ENCODE results near the gene TMEM212. TPM values are rescaled to one million over a fixed set of nuclear protein-coding genes. Genes with fewer than 3 reads are reported as not detected.

Gene TMEM212
- total and polyA plus RNA-seq, 7 donors = not detected

DNA sequence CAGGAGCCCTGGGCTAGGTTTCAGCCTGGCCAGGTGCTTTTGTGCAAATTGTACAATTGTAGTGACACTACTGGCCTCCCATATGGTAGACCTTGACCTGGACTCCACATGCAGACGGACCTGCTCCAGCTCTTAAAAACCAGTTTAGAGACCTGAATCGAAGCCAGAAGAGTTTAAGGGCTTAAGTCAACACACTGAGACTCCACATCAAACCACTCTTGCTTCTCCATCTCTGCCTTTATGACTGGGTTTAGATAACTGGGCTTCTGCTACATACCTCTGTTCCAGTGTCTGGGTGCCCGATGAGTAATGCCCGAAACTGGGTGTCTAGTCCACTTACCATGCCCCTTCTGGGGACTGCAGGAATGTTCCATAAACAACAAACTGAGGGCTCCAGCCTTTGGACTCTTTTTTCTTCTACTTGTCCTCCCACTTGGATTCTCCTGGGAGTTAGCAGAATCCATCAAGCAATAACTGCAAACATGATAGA, 32.8 kb downstream of the TMEM212 start:
- Histone ChIP-seq H3K9me3 (no peaks in the 10 kb centered on the region), H3K27me3 (no peaks in the 10 kb centered on the region), H3K4me1 (peaks cover 0 to 58% (median 53%) of the 10 kb centered on the region in 4 donors), H3K27ac (peak overlapping the region; percentile 18 to 75 (median 68)), H3K4me3 (no peak overlapping the region), H3K36me3 (no peaks in the 10 kb centered on the region)
- DNase-seq = no peak
- TF ChIP-seq POLR2A (IDR thresholded peaks at IDR 0.05) (no peak), EP300 (IDR thresholded peaks at IDR 0.05) (no peak), POLR2AphosphoS5 (IDR thresholded peaks at IDR 0.05) (no peak)
- TF ChIP-seq, protein P1, sequence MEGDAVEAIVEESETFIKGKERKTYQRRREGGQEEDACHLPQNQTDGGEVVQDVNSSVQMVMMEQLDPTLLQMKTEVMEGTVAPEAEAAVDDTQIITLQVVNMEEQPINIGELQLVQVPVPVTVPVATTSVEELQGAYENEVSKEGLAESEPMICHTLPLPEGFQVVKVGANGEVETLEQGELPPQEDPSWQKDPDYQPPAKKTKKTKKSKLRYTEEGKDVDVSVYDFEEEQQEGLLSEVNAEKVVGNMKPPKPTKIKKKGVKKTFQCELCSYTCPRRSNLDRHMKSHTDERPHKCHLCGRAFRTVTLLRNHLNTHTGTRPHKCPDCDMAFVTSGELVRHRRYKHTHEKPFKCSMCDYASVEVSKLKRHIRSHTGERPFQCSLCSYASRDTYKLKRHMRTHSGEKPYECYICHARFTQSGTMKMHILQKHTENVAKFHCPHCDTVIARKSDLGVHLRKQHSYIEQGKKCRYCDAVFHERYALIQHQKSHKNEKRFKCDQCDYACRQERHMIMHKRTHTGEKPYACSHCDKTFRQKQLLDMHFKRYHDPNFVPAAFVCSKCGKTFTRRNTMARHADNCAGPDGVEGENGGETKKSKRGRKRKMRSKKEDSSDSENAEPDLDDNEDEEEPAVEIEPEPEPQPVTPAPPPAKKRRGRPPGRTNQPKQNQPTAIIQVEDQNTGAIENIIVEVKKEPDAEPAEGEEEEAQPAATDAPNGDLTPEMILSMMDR (IDR thresholded peaks at IDR 0.05) = no peak
- WGBS, 2 donors = 26 to 70% methylated on average over 4 of the region's 4 CpGs
- intact Hi-C loops (cut with DNase I) = no loop called here

DNA sequence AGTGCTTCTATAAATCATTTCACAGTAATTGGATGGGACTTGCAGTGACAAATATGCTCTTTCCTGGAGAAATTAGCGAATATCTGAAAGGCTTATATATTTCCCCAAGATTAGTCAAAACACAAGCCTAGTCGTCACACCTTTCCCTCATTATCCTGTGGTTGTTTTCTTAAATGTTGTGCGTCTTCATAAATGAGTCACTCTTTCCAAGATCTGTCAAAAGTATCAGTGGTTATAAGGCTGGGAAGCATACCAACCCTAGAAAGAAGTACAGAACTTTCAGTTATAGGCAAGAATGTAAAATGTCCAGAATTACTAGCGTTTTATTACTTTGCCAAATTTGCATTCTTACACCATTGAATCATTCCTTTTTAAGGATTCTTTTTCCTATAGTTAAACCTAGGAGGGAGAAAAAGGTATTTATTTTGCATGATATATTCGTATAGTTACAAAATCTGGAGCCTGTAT, 33.6 kb downstream of the TMEM212 start:
- Histone ChIP-seq H3K36me3 (no peaks in the 10 kb centered on the region), H3K27me3 (no peaks in the 10 kb centered on the region), H3K4me1 (peaks cover 0 to 58% (median 53%) of the 10 kb centered on the region in 4 donors), H3K4me3 (no peak overlapping the region), H3K9me3 (no peaks in the 10 kb centered on the region), H3K27ac (peak overlapping the region in 3 of 4 donors; percentile 66 to 75 (median 69))
- peak; percentile 38 to 75 (median 40) for TF ChIP-seq POLR2AphosphoS5 (IDR thresholded peaks at IDR 0.05)
- peak in 1 of 4 donors; percentile 62 for TF ChIP-seq EP300 (IDR thresholded peaks at IDR 0.05)
- no peak for TF ChIP-seq POLR2A (IDR thresholded peaks at IDR 0.05)
- TF ChIP-seq, protein P1 (IDR thresholded peaks at IDR 0.05) = no peak
- 67 to 80% methylated on average over 5 of the region's 5 CpGs for WGBS, 2 donors
- intact Hi-C loops (cut with DNase I) = no loop called here
- DNase-seq = no peak

DNA sequence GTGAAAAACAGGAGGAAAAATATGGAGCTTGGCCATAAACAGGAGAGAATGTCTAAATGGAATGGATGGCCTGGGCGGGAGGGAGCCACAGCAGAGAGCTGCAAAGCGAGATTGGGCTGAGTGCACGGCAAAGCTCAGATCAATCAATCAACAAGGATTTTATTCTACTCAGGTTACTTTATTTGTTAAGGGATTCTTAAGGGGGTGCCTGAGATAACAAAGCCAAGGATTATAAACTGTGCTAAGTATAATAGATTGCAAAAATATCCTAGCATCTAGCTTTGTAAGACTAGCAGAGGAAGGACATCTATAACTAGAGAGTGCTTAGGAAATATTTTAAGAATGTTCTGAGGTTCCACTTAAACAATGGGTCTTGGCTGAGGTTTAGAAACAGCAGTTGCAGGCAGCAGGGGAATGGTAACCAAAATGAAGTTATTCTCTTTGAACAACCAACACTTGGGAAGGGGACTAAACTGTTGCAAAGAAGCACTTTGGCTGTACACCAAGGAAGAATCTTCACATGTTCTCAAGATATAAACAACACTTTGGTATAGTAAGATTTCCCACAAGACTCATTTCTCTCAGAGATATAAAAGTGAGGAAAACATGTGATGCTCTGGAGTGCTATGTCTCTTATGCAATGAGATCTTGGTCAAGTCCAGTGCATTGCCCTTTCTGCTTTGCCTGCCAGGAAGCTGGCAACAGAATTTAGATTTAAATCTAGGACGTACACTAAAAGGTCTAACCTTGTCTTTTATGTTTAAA, 35.5 kb downstream of the TMEM212 start:
- Histone ChIP-seq H3K4me3 (no peak overlapping the region), H3K27ac (peak overlapping the region in 3 of 4 donors; percentile 17 to 65 (median 58)), H3K4me1 (peaks cover 0 to 54% (median 51%) of the 10 kb centered on the region in 4 donors), H3K27me3 (no peaks in the 10 kb centered on the region), H3K9me3 (no peaks in the 10 kb centered on the region), H3K36me3 (no peaks in the 10 kb centered on the region)
- DNase-seq = no peak
- WGBS, 2 donors = 88% methylated on average over 4 of the region's 4 CpGs
- no peak for TF ChIP-seq EP300 (IDR thresholded peaks at IDR 0.05)
- TF ChIP-seq POLR2AphosphoS5 (IDR thresholded peaks at IDR 0.05) = peak in 1 of 4 donors; percentile 55
- intact Hi-C loops (cut with DNase I) = no loop called here

DNA sequence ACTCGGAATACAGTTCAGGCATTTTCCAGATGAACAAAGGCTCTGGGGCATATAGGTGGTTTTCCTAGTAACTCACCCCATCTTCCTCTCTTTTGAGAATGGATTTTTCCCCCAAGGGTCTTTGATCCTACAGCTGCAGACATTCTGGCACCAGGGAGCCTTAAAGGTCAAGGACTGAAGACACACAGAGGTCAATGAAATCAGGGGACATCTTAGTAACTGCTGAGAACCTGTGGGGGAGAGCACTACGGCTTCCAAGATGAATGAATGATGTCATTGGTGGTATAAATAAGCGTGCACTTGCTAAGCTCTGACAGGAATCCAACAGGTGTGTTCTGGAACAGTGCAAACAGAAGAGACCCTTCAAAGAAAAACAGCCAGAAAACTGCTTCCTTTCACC, 36.3 kb downstream of the TMEM212 start:
- intact Hi-C loops (cut with DNase I) = no loop called here
- H3K4me3 ChIP-seq = no peak overlapping the region
- peaks cover 0 to 46% (median 44%) of the 10 kb centered on the region in 4 donors for H3K4me1 ChIP-seq
- 86 to 91% methylated on average over 3 of the region's 3 CpGs for WGBS, 2 donors
- H3K36me3 ChIP-seq = no peaks in the 10 kb centered on the region
- no peaks in the 10 kb centered on the region for H3K27me3 ChIP-seq
- TF ChIP-seq EP300 (IDR thresholded peaks at IDR 0.05) (no peak), POLR2A (IDR thresholded peaks at IDR 0.05) (no peak), POLR2AphosphoS5 (IDR thresholded peaks at IDR 0.05) (no peak)
- TF ChIP-seq, protein P1 (IDR thresholded peaks at IDR 0.05) = no peak
- DNase-seq = no peak
- H3K9me3 ChIP-seq = no peaks in the 10 kb centered on the region
- peak overlapping the region in 3 of 4 donors; percentile 17 to 65 (median 58) for H3K27ac ChIP-seq

DNA sequence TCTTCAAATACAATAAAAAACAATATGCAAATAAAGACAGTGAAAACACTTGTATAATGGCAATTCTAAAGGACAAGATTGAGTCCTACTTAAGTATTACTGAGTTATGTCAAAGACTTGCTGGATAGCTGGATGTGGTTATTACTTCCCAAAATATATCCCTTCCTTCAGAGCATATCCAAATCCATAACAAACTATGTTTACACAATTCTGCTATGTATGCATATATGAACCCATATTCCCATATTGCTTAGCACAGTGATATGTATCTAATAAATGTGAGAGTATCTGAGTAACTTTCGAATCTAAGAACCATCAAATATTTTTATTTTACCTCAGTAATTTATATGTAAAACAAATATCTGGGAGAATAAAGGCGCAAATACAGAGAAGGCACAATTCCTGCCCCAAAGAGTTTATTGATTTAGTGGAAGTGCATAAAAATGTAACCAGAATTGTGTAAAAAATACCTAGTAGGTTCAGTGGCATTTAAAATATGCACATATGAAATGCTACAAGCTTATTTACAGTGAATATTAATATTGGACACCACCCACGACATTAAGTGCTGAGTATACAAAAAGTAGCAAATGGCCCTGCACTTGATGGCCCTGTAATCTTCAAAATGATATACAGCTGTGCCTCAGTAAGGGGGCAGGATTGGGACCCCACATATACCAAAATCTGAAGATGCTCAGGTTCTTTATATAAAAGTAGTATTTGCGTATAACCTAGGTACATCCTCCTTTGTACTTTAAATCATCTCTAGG, 37.1 kb downstream of the TMEM212 start:
- no peak overlapping the region for H3K27ac ChIP-seq
- H3K4me3 ChIP-seq = no peak overlapping the region
- H3K9me3 ChIP-seq = no peaks in the 10 kb centered on the region
- intact Hi-C loops (cut with DNase I) = no loop called here
- TF ChIP-seq, protein P1 (IDR thresholded peaks at IDR 0.05) = no peak
- TF ChIP-seq POLR2AphosphoS5 (IDR thresholded peaks at IDR 0.05) (no peak), EP300 (IDR thresholded peaks at IDR 0.05) (no peak), POLR2A (IDR thresholded peaks at IDR 0.05) (no peak)
- no peaks in the 10 kb centered on the region for H3K36me3 ChIP-seq
- DNase-seq = no peak
- no peaks in the 10 kb centered on the region for H3K27me3 ChIP-seq
- peaks cover 0 to 38% (median 35%) of the 10 kb centered on the region in 4 donors for H3K4me1 ChIP-seq
- WGBS, 2 donors = 91 to 92% methylated on average over 4 of the region's 4 CpGs

All from sigmoid colon (tissue), 7 donors.